ENCODE measurements around the gene ZNF337. TPM values are rescaled to one million over a fixed set of nuclear protein-coding genes. Genes with fewer than 3 reads are reported as not detected.

Gene ZNF337
- total RNA-seq, 2 donors from 2014 or later: 15.0 to 19.3 TPM

- H3K27ac Mint-ChIP-seq: no peak overlapping the region
These were observed 69.9 kb downstream of the ZNF337 start for GRCh38 chr20:25626779-25627178.

GRCh38 chr20:25624500-25624939 is 72.1 kb downstream of the ZNF337 start:
- peaks cover 13% of the 10 kb centered on the region for H3K4me1 Mint-ChIP-seq
- peak overlapping the region; percentile 96 for H3K27ac Mint-ChIP-seq
- peaks cover 22% of the 10 kb centered on the region for H3K36me3 Mint-ChIP-seq (ENCODE audit: low read depth)
- ATAC-seq (replicated peaks): no peak
- H3K9me3 Mint-ChIP-seq: peaks cover 5% of the 10 kb centered on the region
- H3K27me3 Mint-ChIP-seq: no peaks in the 10 kb centered on the region
- H3K4me3 Mint-ChIP-seq: peak overlapping the region; percentile 83

More at GRCh38 chr20:25626779-25627178, 69.9 kb downstream of the ZNF337 start:
- Mint-ChIP-seq H3K4me3 (no peak overlapping the region), H3K4me1 (peaks cover 12% of the 10 kb centered on the region), H3K36me3 (ENCODE audit: low read depth) (peaks cover 22% of the 10 kb centered on the region), H3K9me3 (peaks cover 5% of the 10 kb centered on the region), H3K27me3 (no peaks in the 10 kb centered on the region)
- no peak for ATAC-seq (replicated peaks)

Other genes starting within 250 kb of the ZNF337 start
- 1 to 10 TPM; 1.7 to 4.6 TPM for gene NINL, start 111.3 kb downstream of the ZNF337 start, total RNA-seq
- 1 to 10 TPM; 7.1 to 9.4 TPM for gene NANP, start 72.8 kb downstream of the ZNF337 start, total RNA-seq

Data from activated T-helper 17 cell treated with anti-CD3 and anti-CD28 coated beads, Interleukin-2, amount 50 U/mL, for 72 hours (primary cell).